Activated naive CD4-positive, alpha-beta T cell treated with anti-CD3 and anti-CD28 coated beads, Interleukin-2, amount 50 U/mL, for 72 hours (primary cell): ENCODE measurements around the gene LZTFL1. TPM values are rescaled to one million over a fixed set of nuclear protein-coding genes. Genes with fewer than 3 reads are reported as not detected.

Experiments
- ATAC-seq, 2 donors: fragments of 150-1000 bp; cut with Tn5 transposase; 2 replicates each; pipeline ENCODE4 v1.10.0; 2021; ENCODE audit warnings: mild to moderate bottlenecking in 2 of 2, moderate library complexity in 2 of 2
- DNase-seq, 2 donors: peaks; one replicate each; pipeline ENCODE4 v3.0.0; 2021 to 2022; ENCODE audit warnings: low spot score in 2 of 2
- H3K27ac Mint-ChIP-seq, 2 donors: one replicate each; pipeline ENCODE4 v1.8.0; 2022; ENCODE audit warnings: mild to moderate bottlenecking in 2 of 2, mixed read lengths in 2 of 2
- H3K36me3 Mint-ChIP-seq, 2 donors: one replicate each; pipeline ENCODE4 v1.8.0; 2022; ENCODE audit warnings: mixed read lengths in 2 of 2
- H3K9me3 Mint-ChIP-seq, 2 donors: one replicate each; pipeline ENCODE4 v1.8.0; 2022; ENCODE audit warnings: mixed read lengths in 2 of 2
- total RNA-seq, 2 donors: library from RNA; stranded (reverse); gene quantifications; one replicate each; pipeline ENCODE4 v1.2.3, GENCODE V29; 2022

Gene LZTFL1, protein sequence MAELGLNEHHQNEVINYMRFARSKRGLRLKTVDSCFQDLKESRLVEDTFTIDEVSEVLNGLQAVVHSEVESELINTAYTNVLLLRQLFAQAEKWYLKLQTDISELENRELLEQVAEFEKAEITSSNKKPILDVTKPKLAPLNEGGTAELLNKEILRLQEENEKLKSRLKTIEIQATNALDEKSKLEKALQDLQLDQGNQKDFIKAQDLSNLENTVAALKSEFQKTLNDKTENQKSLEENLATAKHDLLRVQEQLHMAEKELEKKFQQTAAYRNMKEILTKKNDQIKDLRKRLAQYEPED
- total RNA-seq = 1 to 10 TPM; 2.3 to 4.0 TPM

DNA sequence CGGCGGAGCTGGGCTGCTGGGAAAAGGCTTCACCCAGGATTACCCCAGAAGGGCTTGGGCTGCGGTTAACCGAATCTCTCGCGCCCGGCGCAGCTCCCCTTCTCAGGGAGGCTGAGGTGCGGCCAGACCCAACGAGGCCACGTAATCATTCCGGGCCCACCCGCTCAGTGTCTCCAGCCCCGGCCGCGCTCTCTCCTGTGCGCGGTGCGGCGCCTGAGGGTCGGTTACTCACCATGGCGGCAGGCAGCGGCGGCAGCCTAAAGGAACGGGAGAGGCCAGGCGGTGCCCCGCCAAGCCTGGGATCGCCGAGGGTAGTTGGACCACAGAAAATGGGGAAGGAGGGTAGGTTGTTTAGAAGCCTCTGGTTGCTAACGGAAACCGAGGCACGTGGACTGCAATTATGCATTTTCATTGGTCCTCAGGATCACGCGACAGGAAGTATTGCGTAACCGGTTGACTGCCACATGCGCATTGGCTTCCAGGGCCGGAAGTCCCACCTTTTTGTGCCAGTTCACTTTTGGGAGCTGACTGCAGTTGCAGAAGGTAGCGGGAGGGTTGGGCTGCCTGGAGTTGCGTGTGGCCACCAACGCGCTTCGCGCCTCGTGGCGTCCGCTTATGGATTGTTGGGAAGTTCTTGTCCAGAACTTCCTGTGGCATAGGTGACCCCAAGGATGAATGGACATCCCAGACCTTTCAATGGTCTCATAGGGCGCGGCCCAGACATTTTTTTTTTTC lies at the start of gene LZTFL1:
Gene LZTFL1, minus strand, starts transcription at position 363 of the 735 bp plus-strand sequence. Its CDS starts 128 bp downstream, at position 235.
- Mint-ChIP-seq H3K36me3 (peaks cover 0 to 4% of the 10 kb centered on the region in 2 donors), H3K9me3 (peaks cover 0 to 3% of the 10 kb centered on the region in 2 donors), H3K27ac (peak within 1 kb of the TSS; percentile 88 to 93)
- DNase-seq (peak; percentile 78 to 88), ATAC-seq (peak; percentile 89 to 95)

DNA sequence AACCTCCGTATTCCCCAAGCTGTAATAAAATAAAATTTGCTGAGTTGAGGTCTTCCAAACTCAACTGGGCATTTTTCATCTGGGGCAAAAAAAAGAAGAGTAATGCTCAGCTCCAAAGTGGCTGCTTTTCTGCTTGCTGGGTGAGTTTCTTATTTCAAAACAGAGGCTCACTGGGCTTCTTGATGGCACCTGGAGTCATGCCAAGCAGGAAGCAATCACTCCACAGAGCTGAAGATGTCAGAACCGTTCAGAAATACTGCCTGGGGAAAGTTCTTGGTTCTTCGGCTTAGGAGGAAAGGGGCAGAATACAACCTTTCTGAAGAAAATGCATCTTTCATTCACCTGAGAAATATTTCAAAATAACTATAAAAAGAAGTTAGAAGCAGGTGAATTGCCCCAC lies 48.5 kb upstream of the LZTFL1 start:
- no peak overlapping the region for H3K27ac Mint-ChIP-seq
- DNase-seq = no peak
- no peaks in the 10 kb centered on the region for H3K36me3 Mint-ChIP-seq
- no peak for ATAC-seq
- no peaks in the 10 kb centered on the region for H3K9me3 Mint-ChIP-seq

DNA sequence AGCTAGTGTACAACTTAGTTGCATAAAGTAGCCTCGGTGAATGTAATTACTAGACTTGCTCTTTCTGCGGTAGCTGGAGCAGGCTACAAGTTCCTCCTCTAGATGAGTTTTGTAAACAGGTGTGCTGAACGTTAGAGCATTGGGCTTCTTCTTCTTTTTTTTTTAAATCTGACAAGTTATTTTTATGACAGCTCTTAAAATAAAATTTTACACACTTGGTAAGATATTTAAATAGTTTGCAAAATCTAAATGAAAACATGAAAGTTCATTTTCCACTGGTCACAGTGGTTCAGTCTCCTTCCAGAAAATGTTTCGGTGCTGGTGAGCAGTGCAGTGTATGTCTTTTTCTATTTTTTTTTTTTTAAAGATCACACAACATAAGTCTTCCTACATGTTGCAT lies 47.4 kb upstream of the LZTFL1 start:
- Mint-ChIP-seq H3K27ac (no peak overlapping the region), H3K9me3 (no peaks in the 10 kb centered on the region), H3K36me3 (no peaks in the 10 kb centered on the region)
- DNase-seq = no peak
- no peak for ATAC-seq

DNA sequence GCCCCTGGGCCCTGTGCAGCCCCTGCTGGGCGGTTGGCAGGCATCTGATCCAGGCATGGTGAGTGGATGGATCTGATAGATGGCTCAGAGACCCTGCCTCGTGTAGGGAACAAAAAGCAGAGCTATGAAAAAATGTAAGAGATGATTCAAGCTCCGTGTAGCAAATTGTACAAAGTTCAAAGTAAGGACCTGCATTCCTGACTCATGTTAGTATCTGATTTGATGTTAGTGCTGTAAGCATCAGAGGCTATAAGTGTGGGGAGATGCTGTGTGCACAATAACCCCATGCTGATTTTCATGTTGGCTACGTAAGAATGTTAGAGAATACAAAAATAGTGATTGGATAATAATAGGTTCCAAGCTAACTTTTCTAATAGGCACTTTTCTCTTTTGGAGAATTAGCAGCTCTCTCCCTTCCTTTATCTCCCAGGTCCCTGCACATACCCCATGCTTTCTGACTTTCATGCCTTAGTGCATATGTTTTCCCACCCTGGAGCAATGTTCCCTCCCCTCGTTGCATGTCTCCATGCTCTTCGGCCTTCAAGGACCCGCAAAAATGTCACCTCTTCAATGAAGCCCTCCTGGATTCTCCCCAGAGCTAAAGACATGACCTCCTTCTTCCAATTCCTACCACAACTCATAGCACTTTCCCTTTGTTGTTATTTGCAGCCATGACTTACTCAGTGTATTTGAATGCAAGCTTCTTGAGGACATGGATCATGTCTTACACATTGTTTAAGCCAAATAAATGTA lies 46.0 kb upstream of the LZTFL1 start:
- Mint-ChIP-seq H3K36me3 (no peaks in the 10 kb centered on the region), H3K9me3 (no peaks in the 10 kb centered on the region), H3K27ac (no peak overlapping the region)
- no peak for ATAC-seq
- DNase-seq = no peak

DNA sequence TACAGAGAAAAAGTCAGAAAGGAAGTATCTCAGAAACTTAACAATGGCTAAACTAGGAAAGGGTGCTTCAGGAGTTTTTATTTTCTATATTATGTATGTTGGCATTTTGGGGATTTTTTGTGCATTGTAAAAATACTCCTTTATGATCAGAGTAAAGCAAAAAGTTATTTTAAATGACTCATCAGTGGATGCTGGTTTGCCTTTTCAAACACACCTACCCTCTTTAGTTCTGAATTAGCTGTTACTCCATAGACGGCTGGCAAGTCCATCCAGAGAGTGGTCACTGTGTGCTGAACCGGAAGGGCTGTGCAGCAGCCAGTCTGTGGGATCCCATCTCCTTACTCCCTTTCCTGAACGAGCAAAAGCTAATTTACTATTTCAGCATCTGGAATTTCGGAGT lies 45.4 kb upstream of the LZTFL1 start:
- no peak overlapping the region for H3K27ac Mint-ChIP-seq
- H3K9me3 Mint-ChIP-seq = no peaks in the 10 kb centered on the region
- no peaks in the 10 kb centered on the region for H3K36me3 Mint-ChIP-seq
- ATAC-seq (peak in 1 of 2 donors; percentile 35), DNase-seq (no peak)

DNA sequence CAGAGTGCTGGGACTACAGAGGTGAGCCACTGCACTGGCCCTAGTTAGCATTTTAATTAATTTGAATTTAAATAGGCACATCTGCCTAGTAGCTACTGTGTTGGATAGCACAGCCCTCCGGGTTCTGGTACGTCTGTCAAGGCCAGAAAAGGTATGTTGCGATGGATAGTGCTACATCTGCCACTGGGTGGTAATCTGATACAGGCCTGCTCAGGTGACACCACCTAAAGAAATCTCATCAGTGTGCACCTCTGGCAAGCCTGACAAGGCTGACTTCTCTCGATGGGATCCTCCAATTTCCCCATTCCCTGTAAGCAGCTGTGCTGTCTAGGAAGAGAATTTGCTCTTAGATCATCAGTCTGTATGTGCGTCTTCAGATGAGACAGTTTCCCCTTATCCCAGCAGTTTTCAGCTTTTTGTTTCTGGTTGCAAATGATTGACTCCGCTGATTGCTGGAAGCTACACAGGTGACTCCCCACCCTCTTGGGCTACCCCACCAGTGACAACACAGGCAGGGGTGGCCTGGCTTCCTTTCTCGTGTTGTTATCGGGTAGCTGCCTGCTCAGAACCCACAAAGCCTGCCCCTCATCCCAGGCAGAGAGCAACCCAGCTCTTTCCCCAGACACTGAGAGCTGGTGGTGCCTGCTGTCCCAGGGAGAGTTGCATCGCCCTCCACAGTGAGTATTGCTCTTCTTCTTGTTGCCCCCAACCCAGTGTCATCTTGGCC lies 44.2 kb upstream of the LZTFL1 start, which contains the start of gene CCR9:
Gene CCR9, plus strand, starts transcription at position 565 of the 727 bp plus-strand sequence. CDS start 8,391 bp downstream, outside the sequence.
- no peaks in the 10 kb centered on the region for H3K36me3 Mint-ChIP-seq
- no peak for ATAC-seq
- no peaks in the 10 kb centered on the region for H3K9me3 Mint-ChIP-seq
- no peak for DNase-seq
- H3K27ac Mint-ChIP-seq = no peak within 1 kb of the TSS

DNA sequence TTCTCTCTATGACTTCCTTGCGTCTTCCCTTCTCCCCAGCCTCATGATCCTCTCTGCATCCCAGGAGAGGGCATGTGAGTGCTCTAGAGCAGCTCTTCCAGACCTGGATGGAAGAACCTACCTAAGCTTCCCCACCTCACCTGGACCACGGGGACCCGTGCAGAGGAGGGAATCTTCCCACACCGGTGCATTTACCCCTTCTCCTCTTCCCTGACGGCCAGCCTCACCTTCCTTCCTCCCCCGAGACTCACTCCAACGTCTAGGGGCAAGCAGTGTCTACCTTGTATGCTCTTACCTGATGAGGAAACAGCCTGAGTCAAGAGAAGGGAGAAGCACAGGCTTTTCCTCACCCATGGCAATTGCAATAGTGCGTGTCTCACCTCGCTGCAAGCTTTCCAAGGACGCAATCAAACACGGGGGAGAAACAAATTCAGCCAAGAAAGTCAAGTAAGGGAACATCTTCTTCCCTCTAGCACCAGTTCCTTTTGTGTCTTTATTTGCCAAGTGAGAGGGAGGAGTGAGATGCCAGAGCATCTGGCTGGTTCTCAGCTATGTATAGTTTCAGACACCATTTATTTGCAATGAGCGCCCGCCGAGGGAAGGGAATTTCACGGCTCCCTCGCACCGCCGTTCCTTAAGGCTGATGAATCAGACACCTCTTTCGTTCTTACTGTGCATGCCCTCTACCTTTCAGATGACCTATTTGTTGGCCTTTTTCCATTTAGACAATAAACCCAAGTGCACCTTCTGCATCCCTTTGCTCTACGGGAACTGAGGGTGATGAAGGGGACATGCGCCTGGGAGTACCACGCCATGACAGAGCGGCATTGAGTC lies 42.7 kb upstream of the LZTFL1 start:
- DNase-seq (no peak), ATAC-seq (peak in 1 of 2 donors; percentile 61)
- H3K9me3 Mint-ChIP-seq = no peaks in the 10 kb centered on the region
- no peak overlapping the region for H3K27ac Mint-ChIP-seq
- H3K36me3 Mint-ChIP-seq = no peaks in the 10 kb centered on the region

DNA sequence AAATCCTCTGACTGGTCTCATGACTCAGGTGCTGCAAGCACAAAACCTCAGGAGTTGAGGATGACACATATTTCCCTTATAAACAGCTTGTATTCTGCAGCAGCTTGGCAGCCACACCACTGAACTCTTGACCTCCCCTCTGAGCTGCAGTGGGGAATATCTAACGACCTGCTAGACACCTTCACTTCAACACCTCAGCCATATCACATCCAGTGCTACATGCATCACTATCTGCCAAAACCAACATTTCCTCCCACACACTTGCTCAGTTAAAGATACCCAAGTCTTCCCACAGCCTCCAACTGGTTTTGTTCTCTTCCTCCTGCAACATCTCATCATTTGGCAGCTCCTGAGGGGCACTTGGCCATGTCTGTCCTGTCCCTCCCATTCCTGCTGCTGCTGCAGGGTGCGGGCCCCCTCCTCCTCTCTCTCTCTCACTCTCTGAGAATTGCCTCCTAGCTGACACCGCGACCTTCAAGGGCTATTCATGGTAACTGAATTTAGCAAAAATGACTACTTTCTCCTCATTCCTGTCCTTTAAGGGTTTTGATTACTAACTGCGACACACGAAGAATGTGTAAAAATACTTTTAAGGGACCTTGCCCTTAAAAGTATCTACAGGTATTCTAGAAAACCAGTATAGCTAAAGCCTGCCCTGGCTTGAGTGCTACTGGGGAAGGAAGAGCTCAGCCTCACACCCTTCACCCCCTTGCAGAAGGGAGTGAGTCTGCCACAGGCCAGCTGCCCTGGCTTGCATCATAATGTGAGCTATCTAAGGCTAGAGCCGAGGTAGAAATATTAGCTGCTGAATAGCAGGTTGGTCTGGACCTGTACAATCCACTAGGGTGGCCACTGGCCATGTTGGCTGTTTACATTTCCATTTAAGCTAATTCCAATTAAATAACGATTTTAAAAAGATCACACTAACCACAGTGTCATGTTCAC lies 39.4 kb upstream of the LZTFL1 start:
- DNase-seq (peak in 1 of 2 donors; percentile 13), ATAC-seq (peak; percentile 80 to 90)
- no peaks in the 10 kb centered on the region for H3K36me3 Mint-ChIP-seq
- no peaks in the 10 kb centered on the region for H3K9me3 Mint-ChIP-seq
- no peak overlapping the region for H3K27ac Mint-ChIP-seq

DNA sequence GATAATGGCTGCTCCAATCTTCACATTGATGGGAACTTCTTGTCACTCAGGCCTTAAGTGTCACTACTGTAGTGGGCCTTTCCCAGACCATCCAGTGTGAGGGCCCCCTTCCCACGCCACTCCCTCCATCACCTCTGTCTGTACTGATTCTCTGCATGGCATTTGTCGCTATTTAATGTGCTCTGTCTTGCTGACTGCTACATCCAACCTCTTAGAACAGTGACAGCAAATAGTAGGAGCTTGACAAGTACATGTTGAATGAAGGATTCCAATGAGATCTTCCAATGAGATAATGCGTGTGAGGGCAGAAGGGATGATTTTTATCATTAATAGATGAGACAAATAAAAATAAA lies 38.8 kb upstream of the LZTFL1 start:
- Mint-ChIP-seq H3K36me3 (no peaks in the 10 kb centered on the region), H3K27ac (no peak overlapping the region), H3K9me3 (no peaks in the 10 kb centered on the region)
- no peak for DNase-seq
- ATAC-seq = peak in 1 of 2 donors; percentile 29

DNA sequence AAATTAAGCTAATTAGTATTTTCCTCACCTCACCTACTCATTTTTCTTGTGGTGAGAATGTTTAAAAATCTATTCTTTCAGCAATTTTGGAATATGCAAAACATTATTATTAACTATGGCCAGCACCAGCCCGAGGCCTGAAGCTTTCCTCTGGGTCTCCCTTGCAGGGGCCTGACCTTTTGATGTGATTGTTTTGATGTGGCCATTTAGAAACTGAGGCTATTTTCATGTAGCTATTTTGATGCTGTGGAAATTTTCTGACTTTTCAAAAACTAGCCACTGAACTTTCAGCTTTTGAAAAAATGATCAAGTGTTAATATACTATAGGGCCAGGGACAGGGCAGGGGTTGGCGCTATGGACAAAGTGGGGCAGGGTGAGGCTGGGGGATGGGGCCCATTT lies 36.2 kb upstream of the LZTFL1 start:
- H3K27ac Mint-ChIP-seq = no peak overlapping the region
- DNase-seq (no peak), ATAC-seq (no peak)
- no peaks in the 10 kb centered on the region for H3K9me3 Mint-ChIP-seq
- peaks cover 0 to 7% of the 10 kb centered on the region in 2 donors for H3K36me3 Mint-ChIP-seq

DNA sequence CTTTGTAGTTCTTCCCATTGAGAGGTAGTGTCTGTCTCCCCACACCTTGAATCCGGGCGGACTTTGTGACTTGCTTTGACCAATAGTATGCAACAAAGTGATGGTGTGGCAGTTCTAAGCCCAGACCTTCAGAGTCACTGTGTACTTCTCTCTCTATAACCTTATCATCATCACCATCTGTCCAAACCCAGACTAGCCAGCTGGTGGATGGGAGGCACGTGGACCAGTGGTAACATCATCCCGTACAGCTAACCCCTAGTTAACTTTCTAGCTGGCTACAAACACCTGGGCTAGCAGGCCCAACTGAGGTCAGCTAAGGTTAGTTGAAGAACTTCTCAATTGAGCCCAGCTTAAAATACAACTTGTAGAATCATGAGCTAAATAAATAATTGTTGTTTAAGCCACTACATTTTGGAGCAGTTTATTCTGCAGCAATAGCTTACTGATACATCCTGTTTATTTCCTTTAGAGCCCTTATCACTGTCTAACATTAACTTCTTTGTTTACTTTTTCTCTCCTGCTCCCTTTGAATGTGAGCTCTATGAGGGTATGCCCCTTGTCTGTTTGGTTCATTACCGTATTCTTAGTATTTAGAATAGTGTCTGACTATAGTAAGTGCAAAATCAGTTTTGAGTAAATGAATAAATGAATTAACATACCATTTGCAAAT lies 32.9 kb upstream of the LZTFL1 start:
- ATAC-seq (no peak), DNase-seq (no peak)
- Mint-ChIP-seq H3K27ac (no peak overlapping the region), H3K36me3 (peaks cover 0 to 7% of the 10 kb centered on the region in 2 donors), H3K9me3 (no peaks in the 10 kb centered on the region)

DNA sequence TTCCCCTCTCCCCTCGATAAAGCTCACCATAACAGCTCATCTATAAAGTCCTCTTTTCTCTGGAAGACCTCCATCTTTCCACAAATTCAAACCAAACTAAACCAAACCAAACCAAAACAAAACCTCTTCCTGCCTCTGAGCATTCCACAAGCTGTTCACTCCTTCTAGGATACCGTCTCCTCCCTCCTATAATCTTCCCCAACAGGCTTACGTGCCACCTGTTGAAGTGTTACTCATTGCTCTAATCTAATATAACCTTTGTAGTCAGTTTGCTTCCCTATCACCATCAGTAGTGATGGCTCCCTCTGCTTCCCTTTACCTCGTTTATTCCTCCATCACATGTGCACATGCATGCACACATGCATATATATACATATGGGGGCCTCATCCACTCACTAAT lies 31.7 kb upstream of the LZTFL1 start:
- ATAC-seq (no peak), DNase-seq (no peak)

DNA sequence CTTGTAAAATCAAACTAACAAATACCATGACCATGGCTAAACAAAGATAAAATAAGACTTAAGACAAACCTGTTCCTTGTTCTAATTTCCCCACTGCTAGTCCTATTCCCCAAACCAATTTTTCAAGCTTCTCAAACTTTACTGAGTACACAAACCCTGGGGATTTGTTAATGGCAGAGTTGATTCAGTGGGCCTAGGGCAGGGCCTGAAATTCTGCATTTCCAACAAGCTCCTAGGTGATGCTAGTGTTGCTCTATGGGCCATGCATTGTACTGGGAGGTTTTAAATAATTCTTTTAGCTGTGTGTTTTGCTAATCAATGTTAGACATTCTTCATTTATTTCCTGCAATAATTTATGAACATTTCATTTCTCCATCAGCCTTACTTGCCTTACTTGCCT lies 31.1 kb upstream of the LZTFL1 start:
- Mint-ChIP-seq H3K36me3 (peaks cover 0 to 7% of the 10 kb centered on the region in 2 donors), H3K27ac (no peak overlapping the region), H3K9me3 (no peaks in the 10 kb centered on the region)
- DNase-seq (no peak), ATAC-seq (no peak)

More for the DNA sequence above, 31.7 kb upstream of the LZTFL1 start:
- H3K27ac Mint-ChIP-seq = no peak overlapping the region
- no peaks in the 10 kb centered on the region for H3K9me3 Mint-ChIP-seq
- H3K36me3 Mint-ChIP-seq = peaks cover 0 to 7% of the 10 kb centered on the region in 2 donors

DNA sequence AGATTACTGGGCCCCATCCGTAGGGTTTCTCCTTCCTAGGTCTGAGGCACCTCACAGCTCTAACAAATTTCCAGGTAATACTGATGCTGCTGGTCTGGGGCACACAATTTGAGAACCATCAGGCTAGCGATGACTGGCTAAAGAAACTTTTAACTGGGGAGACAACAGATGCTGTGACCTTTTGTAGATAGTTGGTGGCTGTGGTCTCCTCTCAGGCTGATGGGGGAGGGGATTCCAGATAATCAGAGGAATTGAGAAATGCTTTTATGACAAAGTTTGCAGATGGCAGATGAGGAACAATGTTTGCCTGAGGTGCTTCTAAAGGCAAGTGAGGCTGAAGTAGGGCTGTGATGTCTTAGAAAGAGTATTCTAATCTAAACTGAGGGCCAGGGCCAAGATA lies 30.6 kb upstream of the LZTFL1 start:
- H3K36me3 Mint-ChIP-seq = peaks cover 0 to 7% of the 10 kb centered on the region in 2 donors
- no peak overlapping the region for H3K27ac Mint-ChIP-seq
- no peak for ATAC-seq
- no peak for DNase-seq
- no peaks in the 10 kb centered on the region for H3K9me3 Mint-ChIP-seq
